GM21529 (cell line): ENCODE results near the gene ARHGEF39.
A peak's percentile ranks its signal among the peaks of the same experiment; 100 is the strongest.

ENCODE experiments used
- ATAC-seq: cut with Tn5 transposase; IDR thresholded peaks from one replicate; pipeline ENCODE4 v1.9.1; 2021; ENCODE audit not compliant: unreplicated experiment

ARHGEF39 gene

GRCh38 chr9:35679091-35679490 lies 14.1 kb upstream of the ARHGEF39 start:
- ATAC-seq, result no peak

- ATAC-seq, result no peak
Measured at GRCh38 chr9:35675732-35676392, 10.9 kb upstream of the ARHGEF39 start.

GRCh38 chr9:35675204-35675603 lies 10.2 kb upstream of the ARHGEF39 start:
- no peak for ATAC-seq

GRCh38 chr9:35674025-35674361 lies 9.0 kb upstream of the ARHGEF39 start:
- ATAC-seq, result no peak

GRCh38 chr9:35673132-35674024 lies 8.4 kb upstream of the ARHGEF39 start, which contains the start of gene CA9:
Gene CA9 (plus strand): TSS chr9:35673928. CDS start chr9:35673960, 32 bp downstream.
- no peak for ATAC-seq

- no peak for ATAC-seq
Measured at GRCh38 chr9:35669331-35670145, 4.5 kb upstream of the ARHGEF39 start.

- ATAC-seq, result no peak
Measured at GRCh38 chr9:35667939-35668338, 2.9 kb upstream of the ARHGEF39 start.

GRCh38 chr9:35666549-35666948 lies 1.6 kb upstream of the ARHGEF39 start:
- no peak for ATAC-seq

GRCh38 chr9:35666045-35666444 lies 1.1 kb upstream of the ARHGEF39 start:
- no peak for ATAC-seq

- no peak for ATAC-seq
Measured at GRCh38 chr9:35665471-35665818, 450 bp upstream of the ARHGEF39 start.

GRCh38 chr9:35662437-35662836 lies 2.6 kb downstream of the ARHGEF39 start:
- no peak for ATAC-seq

GRCh38 chr9:35661756-35662350 lies 3.1 kb downstream of the ARHGEF39 start:
- ATAC-seq, result no peak

GRCh38 chr9:35660966-35661415 lies 4.0 kb downstream of the ARHGEF39 start:
- ATAC-seq, result no peak

GRCh38 chr9:35659340-35659739 lies 5.7 kb downstream of the ARHGEF39 start:
- ATAC-seq, result no peak

GRCh38 chr9:35658968-35659220 lies 6.1 kb downstream of the ARHGEF39 start:
- ATAC-seq, result peak; percentile 7

GRCh38 chr9:35658137-35658967 lies 6.6 kb downstream of the ARHGEF39 start, which contains the start of gene CCDC107:
Gene CCDC107 (plus strand): TSS chr9:35658292. CDS start chr9:35658380, 88 bp downstream.
- ATAC-seq, result peak; percentile 47

- peak; percentile 86 for ATAC-seq
Measured at GRCh38 chr9:35657546-35658136, 7.4 kb downstream of the ARHGEF39 start, which contains the start of gene RMRP. Gene RMRP (minus strand): TSS chr9:35658019.

- ATAC-seq, result no peak
Measured at GRCh38 chr9:35656831-35657545, 8.0 kb downstream of the ARHGEF39 start.

- no peak for ATAC-seq
Measured at GRCh38 chr9:35656348-35656747, 8.6 kb downstream of the ARHGEF39 start.
